H1 (cell line): ENCODE results near the gene PTPRC. TPM values are rescaled to one million over a fixed set of nuclear protein-coding genes. Genes with fewer than 3 reads are reported as not detected.

ENCODE experiments used
- CTCF ChIA-PET: fragments of 300-600 bp; sonication (Branson Sonifier 250); formaldehyde crosslinking; loops from one replicate; lab custom pipeline; 2021; ENCODE audit not compliant: partially characterized antibody; lab: Charles Lee
- POLR2A ChIA-PET: fragments of 300-600 bp; sonication (Branson Sonifier 250); formaldehyde crosslinking; loops from one replicate; lab custom pipeline; 2021; ENCODE audit warnings: inconsistent platforms; ENCODE audit not compliant: partially characterized antibody; lab: Charles Lee
- DNase-seq, 2 experiments: peaks; one replicate each; pipeline versions ENCODE4 v3.0.0 to v3.0.0-alpha.2; 2010 to 2022; ENCODE audit warnings: low spot score in 2 of 2, low read depth in 1 of 2, mixed read lengths in 1 of 2
- FAIRE-seq: peaks from 2 replicates; lab custom pipeline; 2011; peaks lifted over from hg19 to GRCh38; lab: Jason Lieb, UNC
- H2AFZ ChIP-seq: 2 replicates; pipeline ENCODE4 v1.8.1; 2012; ENCODE audit warnings: low read length, inconsistent platforms
- H2AK5ac ChIP-seq: 2 replicates; pipeline ENCODE4 v1.6.1; 2013; ENCODE audit warnings: low read depth, low read length
- H2BK120ac ChIP-seq: replicated peaks from 2 replicates; pipeline ENCODE3; 2013; ENCODE audit warnings: low read depth, low read length, inconsistent platforms
- H2BK12ac ChIP-seq: 2 replicates; pipeline ENCODE4 v1.6.1; 2013; ENCODE audit warnings: low read depth, low read length
- H2BK15ac ChIP-seq: 2 replicates; pipeline ENCODE4 v1.6.1; 2013; ENCODE audit warnings: low read length
- H2BK20ac ChIP-seq: 2 replicates; pipeline ENCODE4 v1.6.1; 2013; ENCODE audit warnings: low read length
- H2BK5ac ChIP-seq: 2 replicates; pipeline ENCODE4 v1.6.1; 2013; ENCODE audit warnings: low read depth, low read length
- H3K14ac ChIP-seq: 2 replicates; pipeline ENCODE4 v1.6.1; 2013; ENCODE audit warnings: inconsistent platforms; ENCODE audit not compliant: insufficient read length
- H3K18ac ChIP-seq: 2 replicates; pipeline ENCODE4 v1.6.1; 2013; ENCODE audit warnings: low read length; ENCODE audit errors: extremely low read depth
- H3K23ac ChIP-seq: 2 replicates; pipeline ENCODE4 v1.6.1; 2013; ENCODE audit warnings: inconsistent platforms; ENCODE audit not compliant: insufficient read length
- H3K23me2 ChIP-seq: 2 replicates; pipeline ENCODE4 v1.6.1; 2013; ENCODE audit warnings: low read depth, low read length
- H3K27ac ChIP-seq: 2 replicates; pipeline ENCODE4 v1.6.1; 2011; ENCODE audit warnings: low read depth, low read length, inconsistent platforms
- H3K27me3 ChIP-seq, 4 experiments: replicated peaks in 1 of 4; 1 replicate in 1 of 4; 2 replicates in 3 of 4; pipeline versions ENCODE4 v1.6.1 to v1.8.1; 2011 to 2013; ENCODE audit warnings: low read length in 3 of 4, mild to moderate bottlenecking in 3 of 4, inconsistent platforms in 2 of 4, mixed read lengths in 2 of 4, moderate library complexity in 1 of 4; ENCODE audit not compliant: control insufficient read depth in 3 of 4, insufficient read depth in 3 of 4; ENCODE audit errors: extremely low read depth in 1 of 4
- H3K36me3 ChIP-seq, 4 experiments: 2 replicates each; pipeline versions ENCODE4 v1.6.1 to v1.8.1; 2011 to 2013; ENCODE audit warnings: mild to moderate bottlenecking in 4 of 4, low read length in 3 of 4, moderate library complexity in 2 of 4, control low read depth in 1 of 4, inconsistent platforms in 1 of 4; ENCODE audit not compliant: insufficient read depth in 4 of 4, control insufficient read depth in 2 of 4
- H3K4ac ChIP-seq: replicated peaks from 2 replicates; pipeline ENCODE3; 2013; ENCODE audit warnings: low read length, low read depth, mixed read lengths, inconsistent platforms; ENCODE audit not compliant: insufficient read length
- H3K4me1 ChIP-seq, 4 experiments: replicated peaks in 1 of 4; 1 replicate in 1 of 4; 2 replicates in 3 of 4; pipeline versions ENCODE4 v1.6.1 to v1.8.1; 2011 to 2013; ENCODE audit warnings: low read length in 3 of 4, inconsistent platforms in 2 of 4, mixed read lengths in 1 of 4; ENCODE audit not compliant: insufficient read depth in 4 of 4, control insufficient read depth in 3 of 4
- H3K4me2 ChIP-seq, 2 experiments: 2 replicates each; pipeline versions ENCODE4 v1.6.1 to v1.8.1; 2011 to 2013; ENCODE audit warnings: low read depth in 2 of 2, low read length in 2 of 2, control low read depth in 1 of 2, inconsistent platforms in 1 of 2, mild to moderate bottlenecking in 1 of 2; ENCODE audit not compliant: insufficient read depth in 1 of 2
- H3K4me3 ChIP-seq, 4 experiments: fragments of 200-600, 300-600 bp in 1 of 4; sonication (generic), shearing (Covaris generic), sonication (Bioruptor Twin) in 1 of 4; 2 replicates each; pipeline versions ENCODE4 v1.5.1 to v1.8.1; 2011 to 2016; ENCODE audit warnings: low read length in 4 of 4, low read depth in 3 of 4, control low read depth in 2 of 4, inconsistent platforms in 2 of 4, mild to moderate bottlenecking in 2 of 4, mixed read lengths in 1 of 4, moderate library complexity in 1 of 4; ENCODE audit not compliant: insufficient read depth in 2 of 4; ENCODE audit errors: extremely low read depth in 1 of 4
- H3K56ac ChIP-seq: replicated peaks from 2 replicates; pipeline ENCODE3; 2013; ENCODE audit warnings: low read depth, mild to moderate bottlenecking, mixed read lengths, low read length, inconsistent platforms; ENCODE audit not compliant: insufficient read length
- H3K79me1 ChIP-seq: 2 replicates; pipeline ENCODE4 v1.6.1; 2013; ENCODE audit warnings: low read depth, low read length, control low read depth
- H3K79me2 ChIP-seq, 2 experiments: 2 replicates each; pipeline versions ENCODE4 v1.6.1 to v1.8.1; 2012 to 2013; ENCODE audit warnings: low read length in 2 of 2, mild to moderate bottlenecking in 2 of 2, inconsistent platforms in 1 of 2; ENCODE audit not compliant: insufficient read depth in 2 of 2, control insufficient read depth in 1 of 2
- H3K9ac ChIP-seq, 4 experiments: replicated peaks in 1 of 4; 1 replicate in 1 of 4; 2 replicates in 3 of 4; pipeline versions ENCODE4 v1.6.1 to v1.8.1; 2011 to 2013; ENCODE audit warnings: low read depth in 3 of 4, low read length in 3 of 4, control low read depth in 2 of 4, mild to moderate bottlenecking in 2 of 4, moderate library complexity in 2 of 4, inconsistent platforms in 1 of 4; ENCODE audit errors: extremely low read depth in 1 of 4
- H3K9me3 ChIP-seq, 2 experiments: 2 replicates each; pipeline versions ENCODE4 v1.6.1 to v1.8.1; 2012 to 2013; ENCODE audit warnings: mild to moderate bottlenecking in 2 of 2, moderate library complexity in 2 of 2, control low read depth in 1 of 2, inconsistent platforms in 1 of 2, low read depth in 1 of 2, low read length in 1 of 2, mixed read lengths in 1 of 2; ENCODE audit not compliant: insufficient read depth in 2 of 2
- H4K20me1 ChIP-seq, 2 experiments: replicated peaks in 1 of 2; 2 replicates each; pipeline versions ENCODE3 to v1.8.1; 2011 to 2013; ENCODE audit warnings: inconsistent platforms in 2 of 2, low read length in 2 of 2, mild to moderate bottlenecking in 1 of 2; ENCODE audit not compliant: insufficient read depth in 2 of 2, control insufficient read depth in 1 of 2
- H4K5ac ChIP-seq: 2 replicates; pipeline ENCODE4 v1.6.1; 2013; ENCODE audit warnings: low read length, low read depth, mixed read lengths, inconsistent platforms; ENCODE audit not compliant: insufficient read length
- H4K8ac ChIP-seq: 2 replicates; pipeline ENCODE4 v1.8.0; 2013; ENCODE audit warnings: mild to moderate bottlenecking, moderate library complexity, low read length, inconsistent platforms; ENCODE audit not compliant: insufficient read depth; ENCODE audit errors: extremely low read depth
- H4K91ac ChIP-seq: replicated peaks from 2 replicates; pipeline ENCODE3; 2013; ENCODE audit warnings: low read length, mixed read lengths, inconsistent platforms; ENCODE audit not compliant: insufficient read length
- CHD1 ChIP-seq: IDR thresholded peaks from 2 replicates; pipeline ENCODE4 v1.6.1; 2012; ENCODE audit warnings: low read depth, low read length, improper control_type of control experiment
- CREB1 ChIP-seq: IDR thresholded peaks from 2 replicates; pipeline ENCODE4 v1.6.1; 2012; ENCODE audit warnings: inconsistent platforms
- GABPA ChIP-seq: IDR thresholded peaks from 2 replicates; pipeline ENCODE4 v1.6.1; 2011; ENCODE audit warnings: mild to moderate bottlenecking, low read length, moderate library complexity, borderline replicate concordance; ENCODE audit not compliant: insufficient read depth
- HDAC6 ChIP-seq: IDR thresholded peaks from one replicate; pipeline ENCODE4 v1.7.1; 2012; ENCODE audit warnings: low read depth, mild to moderate bottlenecking, inconsistent platforms, low read length, moderate library complexity
- JUND ChIP-seq: IDR thresholded peaks from 2 replicates; pipeline ENCODE4 v1.6.1; 2011; ENCODE audit warnings: mild to moderate bottlenecking, improper control_type of control experiment, low read length
- KDM4A ChIP-seq: IDR thresholded peaks from one replicate; pipeline ENCODE4 v1.7.1; 2012; ENCODE audit warnings: low read depth, mild to moderate bottlenecking, moderate library complexity, low read length, inconsistent platforms; ENCODE audit not compliant: severe bottlenecking
- KDM5A ChIP-seq: fragments of 200-600 bp; IDR thresholded peaks from 2 replicates; pipeline ENCODE4 v1.7.1; 2012; ENCODE audit warnings: mild to moderate bottlenecking, low read length, inconsistent platforms, mixed read lengths
- MAFK ChIP-seq: IDR thresholded peaks from 2 replicates; pipeline ENCODE4 v1.6.1; 2012; ENCODE audit warnings: low read depth, mild to moderate bottlenecking, improper control_type of control experiment, low read length
- RAD21 ChIP-seq, 2 experiments: IDR thresholded peaks in 1 of 2; conservative IDR thresholded peaks in 1 of 2; 2 replicates each; pipeline ENCODE4 v1.6.1; 2011; ENCODE audit warnings: low read depth in 2 of 2, low read length in 2 of 2, improper control_type of control experiment in 1 of 2, inconsistent platforms in 1 of 2, mild to moderate bottlenecking in 1 of 2, moderate library complexity in 1 of 2
- RFX5 ChIP-seq: IDR thresholded peaks from 2 replicates; pipeline ENCODE4 v1.6.1; 2011; ENCODE audit warnings: low read depth, low read length, improper control_type of control experiment, borderline replicate concordance
- SAP30 ChIP-seq: fragments of 300-600 bp; sonication (generic); IDR thresholded peaks from 2 replicates; pipeline ENCODE4 v1.7.1; 2012; ENCODE audit warnings: low read length, moderate library complexity, mild to moderate bottlenecking, inconsistent platforms; ENCODE audit not compliant: insufficient read depth, insufficient replicate concordance
- SIRT6 ChIP-seq: IDR thresholded peaks from one replicate; pipeline ENCODE4 v1.7.1; 2012; ENCODE audit warnings: low read length, inconsistent platforms
- SP4 ChIP-seq: IDR thresholded peaks from 2 replicates; pipeline ENCODE4 v1.6.1; 2012; ENCODE audit warnings: low read length, inconsistent platforms
- SRF ChIP-seq: IDR thresholded peaks from 2 replicates; pipeline ENCODE4 v1.6.1; 2011; ENCODE audit warnings: mild to moderate bottlenecking, low read depth, low read length, moderate library complexity
- YY1 ChIP-seq: IDR thresholded peaks from 2 replicates; pipeline ENCODE4 v1.6.1; 2011; ENCODE audit warnings: low read depth, mild to moderate bottlenecking, low read length
- WGBS, 2 experiments: shearing (Covaris generic) in 1 of 2; methylation state at CpG; one replicate each; pipeline versions ENCODE4 v1.1.6 to v1.1.7; 2013 to 2015; ENCODE audit warnings: low lambda C conversion rate in 2 of 2, mixed read lengths in 2 of 2, inconsistent platforms in 1 of 2, low coverage in 1 of 2, missing lambda C conversion rate in 1 of 2; ENCODE audit not compliant: insufficient replicate concordance in 2 of 2, insufficient coverage in 1 of 2, insufficient read length in 1 of 2; ENCODE audit errors: extremely low coverage in 1 of 2, missing lambda C conversion rate in 1 of 2; 5-methylcytosine and 5-hydroxymethylcytosine counted together
- polyA plus RNA-seq, 7 experiments: library from polyadenylated mRNA; depleted of rRNA in 3 of 7; stranded (reverse) in 5 of 7; unstranded in 2 of 7; fragments of >200 nt in 5 of 7; fragments of 200-250 nt in 2 of 7; gene quantifications; 1 replicate in 5 of 7; 2 replicates in 1 of 7; 4 replicates in 1 of 7; pipeline versions ENCODE4 v1.2.1 to v1.2.3, GENCODE V29; 2011 to 2013; ENCODE audit warnings: missing spikeins in 2 of 7, mixed read lengths in 2 of 7
- total RNA-seq: library from RNA; stranded (reverse); fragmentation: NEBNext Ultra II Directional; extraction: Animal tissue kit (Norgen Biotek cat#: 25700); gene quantifications from 2 replicates; pipeline ENCODE4 v1.2.1, GENCODE V29; 2021

PTPRC gene
- total and polyA plus RNA-seq, 2 of the 8 experiments (the other 6 are each of a cell fraction or from before 2014, with no cell fraction given) = 0.05 TPM; not detected in 1

GRCh38 chr1:198624648-198624980 is 14.2 kb upstream of the PTPRC start:
- Histone ChIP-seq H3K9ac (no peak overlapping the region), H3K4me2 (no peak overlapping the region), H4K8ac (no peak overlapping the region), H2AK5ac (no peak overlapping the region), H4K5ac (no peak overlapping the region), H3K56ac (no peak overlapping the region), H2BK15ac (no peak overlapping the region), H2BK5ac (no peak overlapping the region), H3K79me2 (no peaks in the 10 kb centered on the region), H3K18ac (no peak overlapping the region), H2BK12ac (no peak overlapping the region), H3K23me2 (no peaks in the 10 kb centered on the region), H3K79me1 (no peaks in the 10 kb centered on the region), H3K36me3 (no peaks in the 10 kb centered on the region), H3K14ac (no peak overlapping the region), H3K9me3 (no peaks in the 10 kb centered on the region), H3K4me1 (no peaks in the 10 kb centered on the region), H3K4ac (no peak overlapping the region), H2BK20ac (no peak overlapping the region), H3K27ac (no peak overlapping the region), H2AFZ (no peak overlapping the region), H2BK120ac (no peak overlapping the region), H3K23ac (no peak overlapping the region), H4K91ac (no peak overlapping the region), H3K4me3 (no peak overlapping the region), H4K20me1 (no peaks in the 10 kb centered on the region), H3K27me3 (no peaks in the 10 kb centered on the region)
- TF ChIP-seq SAP30 (no peak), SP4 (no peak), CHD1 (no peak), JUND (no peak), CREB1 (no peak), MAFK (no peak), SRF (no peak), KDM4A (no peak), RFX5 (no peak), RAD21 (IDR thresholded peaks at IDR 0.05 in 1 of 2, conservative IDR thresholded peaks at IDR 0.05 in 1 of 2; ENCODE audit: low read depth in 2 of 2, low read length in 2 of 2) (no peak), YY1 (no peak), HDAC6 (no peak), GABPA (no peak), SIRT6 (no peak), KDM5A (no peak)
- 89% methylated on average over 1 of the region's 1 CpG; no CpG with 5 or more reads in 1 of the 2 experiments for WGBS, 2 experiments
- DNase-seq (no peak), FAIRE-seq (no peak)
- ChIA-PET CTCF (interaction anchor here (0.6 to 1.6 kb wide), 2 partner anchors 40 to 76 kb away, joined by 3 to 4 read pairs; no protein-coding TSS in a partner anchor), POLR2A (no interaction called here)
